Epithelial cell of proximal tubule (primary cell): ENCODE measurements around the gene GRK6. TPM values are rescaled to one million over a fixed set of nuclear protein-coding genes. Genes with fewer than 3 reads are reported as not detected.

ENCODE experiments used
- DNase-seq: peaks from one replicate; pipeline ENCODE4 v3.0.0-alpha.2; 2011; ENCODE audit warnings: low read depth
- H3K4me3 ChIP-seq: 2 replicates; pipeline ENCODE4 v1.5.1; 2011; ENCODE audit warnings: low read depth, mild to moderate bottlenecking, low read length
- total RNA-seq: library from RNA; depleted of rRNA; stranded (reverse); fragments of >200 nt; gene quantifications from 2 replicates; pipeline ENCODE4 v1.2.3, GENCODE V29; 2015
- TF ChIP-seq, protein P1 (sequence below): conservative IDR thresholded peaks from 2 replicates; pipeline ENCODE4 v1.5.1; 2012; ENCODE audit warnings: low read depth, mild to moderate bottlenecking, low read length

GRK6 gene
- total RNA-seq, 1 donor from 2014 or later = 95.8 TPM

DNA sequence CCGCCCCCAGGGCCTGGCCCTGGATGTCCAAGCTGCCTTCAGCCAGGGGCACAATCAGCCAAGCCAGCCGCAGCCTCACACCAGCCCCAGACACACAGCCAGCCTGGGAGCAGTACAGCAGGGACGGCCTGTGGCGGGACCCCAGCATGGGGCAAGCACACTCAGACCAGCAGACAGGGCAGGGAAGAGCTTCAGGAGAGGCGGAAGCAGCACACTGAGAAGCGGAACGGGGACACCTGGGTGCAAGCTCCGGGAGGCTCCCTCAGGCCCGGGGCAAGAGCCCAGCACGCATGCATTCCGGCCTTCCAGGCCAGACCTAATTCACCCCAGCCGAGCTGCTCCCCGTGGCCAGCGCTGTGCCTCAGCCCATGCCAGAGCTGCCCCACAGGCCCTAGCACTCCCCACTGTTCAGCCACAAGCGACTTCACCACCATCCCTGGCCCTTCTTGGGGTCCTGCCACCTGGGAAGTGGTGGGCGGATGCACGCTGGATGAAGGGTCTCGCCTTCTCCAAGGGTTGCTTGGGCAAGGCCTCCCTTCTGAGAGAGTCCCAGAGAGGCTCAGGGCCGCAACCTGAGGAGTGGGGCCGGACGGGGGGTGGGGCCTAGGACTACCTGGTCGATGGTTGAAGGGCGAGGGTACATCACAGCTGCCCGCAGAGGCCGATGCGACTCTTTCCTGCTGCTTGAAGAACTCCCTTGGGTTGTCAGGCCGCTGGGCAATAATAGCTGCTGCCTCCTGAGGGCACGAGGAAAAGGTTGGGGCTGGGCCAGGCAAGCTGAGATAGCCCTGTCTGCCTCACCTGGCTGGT lies 33.5 kb downstream of the GRK6 start:
- TF ChIP-seq, protein P1, sequence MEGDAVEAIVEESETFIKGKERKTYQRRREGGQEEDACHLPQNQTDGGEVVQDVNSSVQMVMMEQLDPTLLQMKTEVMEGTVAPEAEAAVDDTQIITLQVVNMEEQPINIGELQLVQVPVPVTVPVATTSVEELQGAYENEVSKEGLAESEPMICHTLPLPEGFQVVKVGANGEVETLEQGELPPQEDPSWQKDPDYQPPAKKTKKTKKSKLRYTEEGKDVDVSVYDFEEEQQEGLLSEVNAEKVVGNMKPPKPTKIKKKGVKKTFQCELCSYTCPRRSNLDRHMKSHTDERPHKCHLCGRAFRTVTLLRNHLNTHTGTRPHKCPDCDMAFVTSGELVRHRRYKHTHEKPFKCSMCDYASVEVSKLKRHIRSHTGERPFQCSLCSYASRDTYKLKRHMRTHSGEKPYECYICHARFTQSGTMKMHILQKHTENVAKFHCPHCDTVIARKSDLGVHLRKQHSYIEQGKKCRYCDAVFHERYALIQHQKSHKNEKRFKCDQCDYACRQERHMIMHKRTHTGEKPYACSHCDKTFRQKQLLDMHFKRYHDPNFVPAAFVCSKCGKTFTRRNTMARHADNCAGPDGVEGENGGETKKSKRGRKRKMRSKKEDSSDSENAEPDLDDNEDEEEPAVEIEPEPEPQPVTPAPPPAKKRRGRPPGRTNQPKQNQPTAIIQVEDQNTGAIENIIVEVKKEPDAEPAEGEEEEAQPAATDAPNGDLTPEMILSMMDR = no peak
- no peak for DNase-seq

DNA sequence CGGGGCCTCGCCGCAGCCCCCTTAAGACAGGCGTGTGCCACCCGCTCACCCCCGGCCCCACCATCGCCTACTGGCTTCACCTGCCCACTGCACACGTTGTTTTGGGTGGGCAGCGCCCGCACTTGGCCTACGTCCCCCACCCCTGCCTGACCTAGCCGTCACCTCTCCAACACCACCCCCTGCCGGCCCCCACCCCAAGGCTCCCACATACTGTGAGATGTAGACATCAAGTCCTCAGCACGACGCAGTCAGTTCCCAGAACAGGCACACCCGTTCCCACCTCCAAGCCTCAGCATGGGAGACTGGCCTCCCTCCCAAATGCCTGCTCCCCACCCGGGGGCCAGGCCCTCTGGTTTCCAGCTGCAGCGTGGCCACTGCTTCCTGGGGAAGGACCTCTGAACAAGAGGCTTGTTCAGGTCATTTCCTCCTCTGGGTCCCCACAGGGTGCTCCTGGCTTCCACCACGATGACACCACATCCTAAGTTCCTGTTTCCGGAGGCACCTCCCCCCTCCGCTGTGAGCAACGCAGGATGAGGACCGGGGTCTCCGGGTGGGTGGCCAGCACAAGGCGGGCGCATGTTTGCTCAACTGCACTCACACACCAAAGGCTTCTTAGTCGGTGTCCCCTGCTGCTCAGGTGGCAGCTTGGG lies 35.7 kb downstream of the GRK6 start:
- H3K4me3 ChIP-seq = no peak overlapping the region
- no peak for DNase-seq
- TF ChIP-seq, protein P1 = no peak

More for the DNA sequence above, 33.5 kb downstream of the GRK6 start:
- H3K4me3 ChIP-seq = no peak overlapping the region

DNA sequence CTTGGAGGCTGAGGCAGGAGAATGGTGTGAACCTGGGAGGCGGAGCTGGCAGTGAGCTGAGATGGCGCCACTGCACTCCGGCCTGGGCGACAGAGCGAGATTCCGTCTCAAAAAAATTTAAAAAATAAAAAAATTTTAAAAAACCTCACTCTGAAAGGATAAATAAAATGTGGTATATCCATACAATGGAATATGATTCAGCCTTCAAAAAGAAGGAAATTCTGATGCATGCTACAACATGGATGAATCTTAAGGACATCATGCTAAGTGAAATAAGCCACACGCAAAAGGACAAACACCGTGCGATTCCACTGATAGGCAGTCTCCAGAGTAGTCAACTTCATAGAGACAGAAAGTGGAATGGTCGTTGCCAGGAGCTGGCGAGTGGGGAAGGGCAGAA lies 38.6 kb downstream of the GRK6 start:
- TF ChIP-seq, protein P1 = no peak
- DNase-seq = no peak
- no peak overlapping the region for H3K4me3 ChIP-seq

DNA sequence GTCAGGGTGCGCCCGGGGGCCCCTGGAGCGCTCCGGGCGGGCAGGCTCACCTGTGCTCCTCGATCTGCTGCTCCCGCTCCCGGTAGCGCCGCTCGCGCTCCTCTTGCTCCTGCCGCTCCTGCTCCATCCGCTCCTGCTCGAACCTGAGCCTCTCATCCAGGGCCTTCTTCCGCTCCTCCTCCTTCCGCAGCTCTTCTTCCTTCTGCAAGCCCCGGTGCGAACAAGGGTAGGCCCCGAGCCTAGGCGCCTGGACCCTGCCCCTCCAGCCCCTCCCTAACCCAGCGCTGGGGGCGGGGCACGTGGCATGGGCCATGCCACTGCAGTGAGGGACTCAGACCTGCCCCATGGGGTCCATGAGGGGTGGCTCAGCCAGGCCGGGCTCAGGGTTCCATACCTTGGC lies 40.4 kb downstream of the GRK6 start:
- DNase-seq = no peak
- TF ChIP-seq, protein P1 = no peak
- H3K4me3 ChIP-seq = no peak overlapping the region

DNA sequence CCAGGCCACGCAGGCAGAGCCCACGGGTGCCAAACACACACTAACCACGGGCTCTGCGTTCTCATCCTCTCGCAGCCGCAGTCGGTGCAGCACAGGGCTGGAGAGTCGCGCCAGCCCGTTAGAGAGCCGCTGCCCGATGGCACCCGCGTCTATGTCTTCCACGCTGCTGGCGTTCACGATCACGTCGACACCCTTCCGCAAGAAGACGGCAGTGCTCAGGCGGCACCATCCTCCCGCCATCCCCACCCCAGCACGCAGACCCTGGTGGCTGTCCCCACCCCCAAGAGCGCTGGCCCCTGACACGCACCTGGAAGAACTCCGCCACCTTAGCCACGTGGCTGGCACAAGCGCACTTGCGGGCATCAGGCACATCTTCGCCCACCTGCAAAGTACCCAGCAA lies 41.0 kb downstream of the GRK6 start:
- TF ChIP-seq, protein P1 = no peak
- H3K4me3 ChIP-seq = no peak overlapping the region
- no peak for DNase-seq

DNA sequence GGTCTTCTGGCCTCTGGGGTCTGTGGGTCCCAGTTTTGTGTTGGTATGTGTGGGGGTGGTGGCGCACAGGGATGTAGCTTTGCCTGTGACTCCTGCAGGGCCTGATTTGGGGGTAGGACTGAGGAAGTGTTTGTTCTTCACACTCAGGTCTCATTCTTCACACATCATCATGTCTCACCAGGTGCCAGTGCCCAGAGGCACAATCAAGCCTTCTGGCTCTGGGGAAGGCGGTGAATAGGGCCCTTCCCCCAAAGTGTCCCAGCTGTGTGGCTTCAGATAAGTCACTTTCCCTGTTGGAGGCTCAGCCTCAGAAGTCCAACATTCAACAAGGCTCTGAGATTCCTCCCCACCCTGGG lies 41.8 kb downstream of the GRK6 start:
- no peak for DNase-seq
- TF ChIP-seq, protein P1 = no peak

More for the DNA sequence above, 41.8 kb downstream of the GRK6 start:
- no peak overlapping the region for H3K4me3 ChIP-seq
